ENCODE data around the gene CYTL1.

GRCh38 chr4:5019274-5019673 lies at the start of gene CYTL1:
- TF ChIP-seq CTCF (IDR thresholded peaks at IDR 0.05; ENCODE audit: insufficient read depth, low read depth, low read length) = no peak
- TF ChIP-seq EZH2 (IDR thresholded peaks at IDR 0.05; ENCODE audit: insufficient read depth, low read length) = no peak

Data from astrocyte (in vitro differentiated cells and primary cell).